Choroid plexus epithelial cell (primary cell): ENCODE measurements around the gene KIF6.

Experiments used
- DNase-seq: peaks from one replicate; pipeline ENCODE4 v3.0.0-alpha.2; 2010; ENCODE audit warnings: low read depth
- H3K4me3 ChIP-seq: 2 replicates; pipeline ENCODE4 v1.5.1; 2011; ENCODE audit warnings: low read depth, mild to moderate bottlenecking, control low read depth, low read length, moderate library complexity
- CTCF ChIP-seq: conservative IDR thresholded peaks from 2 replicates; pipeline ENCODE4 v1.5.1; 2011; ENCODE audit warnings: low read depth, mild to moderate bottlenecking, control low read depth, inconsistent platforms, low read length, moderate library complexity

KIF6 gene

GRCh38 chr6:39307462-39307861 is 417.7 kb downstream of the KIF6 start:
- no peak overlapping the region for H3K4me3 ChIP-seq
- TF ChIP-seq CTCF, result no peak
- no peak for DNase-seq

- no peak for TF ChIP-seq CTCF
- no peak overlapping the region for H3K4me3 ChIP-seq
- DNase-seq, result no peak
Observed at GRCh38 chr6:39304951-39305350, 420.3 kb downstream of the KIF6 start.

- DNase-seq, result no peak
- no peak overlapping the region for H3K4me3 ChIP-seq
- no peak for TF ChIP-seq CTCF
Observed at GRCh38 chr6:39303425-39304153, 421.6 kb downstream of the KIF6 start.

- DNase-seq, result peak; percentile 70
- TF ChIP-seq CTCF, result peak; percentile 89
- H3K4me3 ChIP-seq, result no peak overlapping the region
Observed at GRCh38 chr6:39302669-39303424, 422.4 kb downstream of the KIF6 start.

- no peak for TF ChIP-seq CTCF
- H3K4me3 ChIP-seq, result no peak overlapping the region
- no peak for DNase-seq
Observed at GRCh38 chr6:39302011-39302410, 423.2 kb downstream of the KIF6 start.

GRCh38 chr6:39301606-39302005 is 423.6 kb downstream of the KIF6 start:
- peak; percentile 17 for DNase-seq
- H3K4me3 ChIP-seq, result no peak overlapping the region
- peak; percentile 48 for TF ChIP-seq CTCF
